ENCODE results near the gene RNF208. TPM values are rescaled to one million over a fixed set of nuclear protein-coding genes. Genes with fewer than 3 reads are reported as not detected.

Gene RNF208
- total and polyA plus RNA-seq, 9 of the 15 experiments (the other 6 are each of a cell fraction or from before 2014, with no cell fraction given): 0.15 to 6.9 (median 0.50) TPM; not detected in 2

GRCh38 chr9:137236238-137236935 is 14.3 kb upstream of the RNF208 start (continued):
- peak; percentile 95 for TF ChIP-seq PCBP1 (IDR thresholded peaks at IDR 0.05; ENCODE audit: low read depth, low read length, poor library complexity, severe bottlenecking)
- peak; percentile 61; the same call in 1 of the 2 replicates for TF ChIP-seq CREM (IDR thresholded peaks at IDR 0.05; ENCODE audit: low read depth)
- peak; percentile 87 for TF ChIP-seq CBFA2T2 (conservative IDR thresholded peaks at IDR 0.05)
- no peak for TF ChIP-seq ZNF274 (IDR thresholded peaks at IDR 0.05; ENCODE audit: borderline replicate concordance, low read depth, low read length)
- TF ChIP-seq ZNF354B (CRISPR knock-in tag; IDR thresholded peaks at IDR 0.05): no peak
- TF ChIP-seq ZBTB17 (CRISPR knock-in tag; IDR thresholded peaks at IDR 0.05): 0 out of 2 replicates have a peak, but pooled peaks have one; percentile 13
- TF ChIP-seq GATA2 (CRISPR knock-in tag; IDR thresholded peaks at IDR 0.05): peak; percentile 89
- TF ChIP-seq USF1 (CRISPR knock-in tag; IDR thresholded peaks at IDR 0.05): peak; percentile 70; the same call in 1 of the 2 replicates
- TF ChIP-seq ZNF232 (CRISPR knock-in tag; IDR thresholded peaks at IDR 0.05): no peak
- no peak for TF ChIP-seq ZNF766 (CRISPR knock-in tag; conservative IDR thresholded peaks at IDR 0.05)
- TF ChIP-seq FOXM1 (IDR thresholded peaks at IDR 0.05; ENCODE audit: low read depth): peak; percentile 67
- peak; percentile 64; the same call in 1 of the 2 replicates for TF ChIP-seq FOXM1 (CRISPR knock-in tag; IDR thresholded peaks at IDR 0.05; ENCODE audit: low read depth)
- no peak for TF ChIP-seq TCF15 (CRISPR knock-in tag; IDR thresholded peaks at IDR 0.05)
- TF ChIP-seq NCOR1 (IDR thresholded peaks at IDR 0.05): no peak
- 0 out of 2 replicates have a peak, but pooled peaks have one; percentile 83 for TF ChIP-seq NR1H2 (CRISPR knock-in tag; IDR thresholded peaks at IDR 0.05)
- TF ChIP-seq ZNF76 (CRISPR knock-in tag; IDR thresholded peaks at IDR 0.05; ENCODE audit: borderline replicate concordance): no peak
- peak; percentile 38 for TF ChIP-seq HNRNPLL (IDR thresholded peaks at IDR 0.05; ENCODE audit: low read depth, low read length, poor library complexity, severe bottlenecking)
- no peak for TF ChIP-seq ZNF668 (CRISPR knock-in tag; IDR thresholded peaks at IDR 0.05)
- no peak for TF ChIP-seq ARID2 (IDR thresholded peaks at IDR 0.05)
- peak; percentile 97 for TF ChIP-seq SMC3 (conservative IDR thresholded peaks at IDR 0.05; ENCODE audit: insufficient read depth, low read depth, low read length)
- TF ChIP-seq SP1 (CRISPR knock-in tag; IDR thresholded peaks at IDR 0.05): peak; percentile 98
- TF ChIP-seq SFPQ (IDR thresholded peaks at IDR 0.05; ENCODE audit: low read depth, low read length): no peak
- TF ChIP-seq TOE1 (IDR thresholded peaks at IDR 0.05; ENCODE audit: borderline replicate concordance): peak; percentile 85; the same call in 1 of the 2 replicates
- no peak for TF ChIP-seq TOE1 (CRISPR knock-in tag; IDR thresholded peaks at IDR 0.05; ENCODE audit: borderline replicate concordance, low read depth)
- TF ChIP-seq KLF13 (tag; IDR thresholded peaks at IDR 0.05; ENCODE audit: borderline replicate concordance, low read depth): peak; percentile 91
- TF ChIP-seq ATF1 (CRISPR knock-in tag; IDR thresholded peaks at IDR 0.05): no peak
- TF ChIP-seq ATF1 (tag; IDR thresholded peaks at IDR 0.05): peak; percentile 72
- TF ChIP-seq IFI16 (CRISPR knock-in tag; IDR thresholded peaks at IDR 0.05): no peak

Measured in K562 (cell line).